Caco-2 (cell line): ENCODE measurements around the gene AFAP1L1. TPM values are rescaled to one million over a fixed set of nuclear protein-coding genes. Genes with fewer than 3 reads are reported as not detected.

Source experiments
- total RNA-seq: library from RNA; stranded (reverse); gene quantifications from 2 replicates; pipeline ENCODE4 v1.2.3, GENCODE V29; 2022

AFAP1L1 gene
- total RNA-seq, 1 experiment from 2014 or later: 0.45 TPM

Other genes with a start within 250 kb of the AFAP1L1 start
- 5.3 and 5.8 TPM in 2 replicates for gene SH3TC2, start 208.8 kb upstream of the AFAP1L1 start, total RNA-seq
- not detected in 2 replicates for gene ABLIM3, start 130.4 kb upstream of the AFAP1L1 start, total RNA-seq
- gene GRPEL2, start 73.6 kb downstream of the AFAP1L1 start, total RNA-seq: 33.6 and 36.8 TPM in 2 replicates
- 8.7 and 10.4 TPM in 2 replicates for gene PCYOX1L, start 86.2 kb downstream of the AFAP1L1 start, total RNA-seq
- not detected in 2 replicates for gene IL17B, start 107.4 kb downstream of the AFAP1L1 start, total RNA-seq